ENCODE data around the gene OXT.
"Not testable (repeated sequence)": the region's sequence is repeated elsewhere in the genome, so short reads cannot be mapped to it uniquely, and the experiment has no call there.

OXT gene

DNA sequence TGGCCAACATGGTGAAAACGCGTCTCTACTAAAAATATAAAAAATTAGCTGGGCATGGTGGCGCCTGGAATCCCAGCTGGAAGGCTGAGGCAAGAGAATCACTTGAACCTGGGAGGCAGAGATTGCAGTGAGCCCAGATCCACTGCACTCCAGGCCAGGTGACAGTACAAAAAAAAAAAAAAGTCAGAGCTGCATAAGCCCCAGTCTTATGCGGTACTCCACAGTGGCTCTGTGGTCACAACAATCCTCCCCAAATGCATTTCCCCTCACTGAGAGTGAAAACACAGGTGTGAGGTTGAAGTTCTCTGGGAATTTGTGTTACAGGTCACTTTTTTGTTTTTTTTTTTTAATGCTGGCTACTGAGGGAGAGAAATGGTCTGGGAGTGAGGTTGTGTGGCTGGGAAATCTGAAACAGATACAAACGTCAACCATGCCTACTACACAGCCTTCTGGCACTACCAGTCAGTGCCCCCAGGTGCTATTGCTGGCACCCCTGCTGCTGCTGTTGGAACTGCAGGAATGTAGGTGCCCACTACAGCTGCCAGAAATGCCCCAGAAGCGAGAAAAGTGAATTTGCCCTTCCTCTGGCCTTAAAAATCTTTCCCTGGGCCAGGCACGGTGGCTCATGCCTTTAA, 19.9 kb upstream of the OXT start:
- DNase-seq: no peak

DNA sequence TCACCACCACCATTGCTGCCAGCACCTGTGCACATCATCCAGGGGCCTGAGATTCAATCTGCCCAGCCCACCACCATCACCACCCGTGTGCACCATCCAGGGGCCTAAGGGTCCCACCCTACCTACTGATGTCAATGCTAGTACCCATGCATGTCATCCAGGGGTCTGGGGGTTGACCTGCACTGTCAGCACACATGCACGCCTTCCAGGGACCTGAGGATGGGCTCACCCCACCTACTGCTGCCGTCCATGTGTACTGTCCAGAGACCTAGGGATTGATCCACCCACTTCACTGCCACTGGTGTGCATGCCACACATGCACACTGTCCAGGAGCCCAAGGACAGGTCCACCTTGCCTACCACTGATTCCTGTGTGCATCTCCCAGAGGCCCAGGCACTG, 11.9 kb upstream of the OXT start:
- DNase-seq: no peak

DNA sequence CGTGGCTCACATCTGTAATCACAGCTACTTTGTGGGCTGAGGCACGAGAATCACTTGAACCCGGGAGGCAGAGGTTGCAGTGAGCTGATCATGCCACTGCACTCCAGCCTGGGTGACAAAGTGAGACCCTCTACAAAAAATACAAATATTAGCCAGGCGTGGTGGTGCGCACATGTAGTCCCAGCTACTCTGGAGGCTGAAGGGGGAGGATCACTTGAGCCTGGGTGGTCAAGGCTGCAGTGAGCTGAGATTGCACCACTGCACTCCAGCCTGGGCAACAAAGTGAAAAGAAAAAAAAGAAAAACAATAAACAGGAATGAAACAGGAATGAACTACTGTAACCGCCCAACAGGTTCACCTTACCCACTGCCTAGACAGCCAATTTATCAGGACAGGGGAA, 7.3 kb upstream of the OXT start:
- not testable (repeated sequence) for DNase-seq

DNA sequence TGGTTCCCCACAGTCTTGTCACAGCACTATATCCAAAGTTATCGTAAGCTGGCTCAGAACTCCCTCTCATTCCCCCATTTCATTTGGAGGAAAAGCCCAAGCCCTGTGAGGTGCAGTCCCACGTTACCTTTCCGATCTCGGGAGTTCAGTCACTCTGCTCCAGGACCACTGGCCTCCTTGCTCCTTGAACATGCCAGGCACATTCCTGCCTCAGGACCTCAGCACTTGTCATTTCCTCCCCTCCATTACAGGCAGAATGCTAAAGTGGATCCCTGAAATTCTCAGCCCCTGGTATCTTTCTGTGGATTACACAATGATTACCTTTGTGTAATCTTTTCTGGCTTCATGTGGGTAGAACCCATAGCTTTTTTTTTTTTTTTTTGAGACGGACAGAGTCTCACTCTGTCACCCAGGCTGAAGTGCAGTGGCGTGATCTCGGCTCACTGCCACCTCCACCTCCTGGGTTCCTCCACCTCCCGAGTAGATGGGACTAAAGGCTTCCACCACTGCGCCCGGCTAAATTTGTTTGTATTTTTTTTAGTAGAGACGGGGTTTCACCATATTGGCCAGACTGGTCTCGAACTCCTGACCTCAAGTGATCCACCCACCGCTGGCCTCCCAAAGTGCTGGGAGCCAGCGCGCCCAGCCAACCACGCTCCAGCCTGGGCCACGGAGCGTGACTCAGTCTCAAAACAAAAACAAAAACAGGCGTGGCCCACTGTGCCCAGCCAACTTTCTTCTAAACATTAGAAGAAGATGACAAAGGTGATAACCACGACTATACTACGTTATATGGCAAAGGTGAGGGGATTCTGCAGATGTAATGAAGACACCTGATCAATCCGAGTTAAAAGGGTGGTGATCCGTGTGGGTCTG, 4.0 kb upstream of the OXT start:
- no peak for DNase-seq

DNA sequence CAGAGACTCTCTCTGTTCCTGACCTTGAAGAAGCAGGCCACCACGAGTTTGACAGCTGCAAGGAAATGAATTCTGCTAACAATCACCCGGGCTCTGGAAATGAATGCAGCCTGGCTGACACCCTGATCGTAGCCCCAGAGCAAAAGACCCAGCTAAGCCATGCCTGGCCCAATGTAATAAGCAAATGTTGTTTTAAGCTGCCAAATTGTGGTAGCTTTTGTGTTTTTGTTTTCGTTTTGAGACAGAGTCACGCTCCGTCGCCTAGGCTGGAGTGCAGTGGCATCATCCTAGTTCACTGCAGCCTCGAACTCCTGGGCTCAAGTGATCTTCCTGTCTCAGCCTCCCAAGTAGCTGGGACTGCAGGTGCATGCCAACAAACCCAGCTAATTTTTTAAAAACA, 3.3 kb upstream of the OXT start:
- DNase-seq: no peak

DNA sequence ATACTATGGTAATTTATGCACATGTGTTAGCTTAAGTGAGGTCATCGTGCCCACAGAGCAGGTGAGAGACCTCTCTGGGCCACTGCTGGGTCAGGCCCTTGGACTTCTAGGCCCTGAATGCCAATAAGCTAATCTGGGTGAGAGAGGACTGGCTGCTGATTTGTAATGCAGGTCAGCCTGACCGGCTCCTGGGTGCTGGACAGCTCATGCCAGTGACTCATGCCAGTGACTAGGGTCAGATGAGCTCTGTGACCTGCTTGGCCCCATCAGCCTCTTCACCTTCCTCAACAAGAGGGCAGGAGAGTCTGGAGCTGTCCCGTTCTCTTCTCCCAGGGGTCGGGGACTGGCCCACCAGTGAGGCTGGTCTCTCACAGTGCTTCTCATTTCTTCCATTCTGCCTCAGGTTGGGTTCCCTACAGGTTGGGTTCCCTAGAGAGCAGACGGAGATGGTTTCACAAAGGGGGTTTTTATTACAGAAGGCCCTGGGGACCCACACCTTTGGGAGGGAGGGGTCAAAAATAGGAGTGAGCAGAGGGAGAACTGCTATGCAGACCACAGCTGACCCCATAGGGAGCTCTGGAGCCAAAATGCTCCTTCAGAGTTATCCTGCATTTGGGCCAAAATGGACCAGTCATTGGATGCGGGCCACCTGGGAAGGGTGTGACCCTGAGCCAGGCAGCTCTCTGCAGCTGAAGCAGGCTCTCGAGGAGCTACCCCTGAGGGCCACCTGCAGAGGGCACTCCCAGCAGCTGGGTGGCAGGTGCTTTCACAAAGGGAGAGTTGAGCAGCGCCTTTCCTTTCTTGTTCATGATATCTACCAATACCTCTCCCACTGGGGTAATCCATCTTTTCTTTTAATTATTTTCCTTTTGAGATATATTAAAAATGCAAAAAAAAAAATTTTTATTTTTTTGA, 2.2 kb upstream of the OXT start:
- DNase-seq: no peak

DNA sequence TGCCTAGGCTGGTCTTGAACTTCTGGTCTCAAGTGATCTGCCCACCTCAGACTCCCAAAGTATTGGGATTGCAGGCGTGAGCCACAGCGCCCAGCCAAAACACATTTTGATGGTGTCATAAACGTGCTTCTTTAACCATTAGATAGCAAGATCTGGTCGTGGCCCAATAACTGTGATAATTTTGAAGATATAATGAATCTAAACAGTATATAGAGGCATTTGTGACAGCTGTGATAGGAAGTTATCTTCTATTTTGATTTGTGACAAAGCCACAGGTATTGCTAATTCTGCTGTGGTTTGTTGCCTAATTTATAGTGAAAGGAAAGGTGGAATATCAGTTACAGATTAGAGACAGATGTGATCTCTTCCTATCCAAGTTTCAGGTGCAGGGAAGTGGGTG, 695 bp upstream of the OXT start:
- DNase-seq: no peak

DNA sequence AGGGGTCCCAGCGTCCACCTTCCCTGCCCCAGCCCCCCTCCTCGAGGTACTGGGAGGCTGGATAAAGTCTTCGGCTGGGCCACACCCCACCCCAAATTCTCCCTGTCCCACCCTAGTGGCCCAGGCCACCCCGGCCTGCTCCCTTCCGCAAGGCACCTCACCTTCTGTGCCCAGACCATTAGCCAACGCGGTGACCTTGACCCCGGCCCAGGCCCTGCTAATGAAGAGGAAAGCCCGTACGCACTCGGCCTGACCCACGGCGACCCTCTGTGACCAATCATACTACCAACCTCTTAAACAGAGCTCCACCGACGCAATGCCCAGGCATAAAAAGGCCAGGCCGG, 182 bp upstream of the OXT start:
- DNase-seq: no peak

DNA sequence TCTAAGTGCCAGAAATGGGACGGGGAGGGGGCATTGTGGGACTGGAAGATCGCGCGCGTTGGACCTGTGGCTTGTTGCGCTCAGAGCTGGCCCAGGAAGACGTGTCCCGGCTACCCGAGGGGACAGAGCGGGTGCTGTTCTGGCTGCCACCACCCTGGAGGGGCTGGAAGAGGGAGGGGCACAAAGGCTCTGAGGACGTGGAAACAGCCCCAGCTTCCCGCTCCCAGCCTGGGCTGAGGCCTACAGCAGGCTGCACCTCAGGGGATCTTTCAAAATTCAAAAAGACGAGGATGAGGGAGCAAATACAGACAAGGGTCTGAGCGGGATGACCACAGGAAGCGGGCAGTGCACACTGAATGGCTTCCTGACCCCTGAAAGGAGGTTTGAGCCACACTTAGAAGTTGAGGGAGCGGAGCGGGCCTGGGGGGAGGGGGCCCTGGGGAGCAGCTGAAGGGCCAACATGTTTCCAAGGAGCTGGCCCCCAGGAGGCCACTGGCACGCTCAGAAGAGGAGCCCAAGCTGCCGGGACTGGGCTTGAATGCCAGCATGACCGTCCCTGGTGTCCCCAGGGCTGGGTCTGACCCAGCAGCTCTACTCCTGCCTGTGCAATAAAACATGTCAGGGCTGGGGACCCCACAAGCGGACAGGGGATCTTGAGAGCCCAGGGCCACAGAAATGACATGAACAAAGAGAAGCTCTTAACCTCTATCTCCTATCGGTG, 1.3 kb downstream of the OXT start:
- no peak for DNase-seq

DNA sequence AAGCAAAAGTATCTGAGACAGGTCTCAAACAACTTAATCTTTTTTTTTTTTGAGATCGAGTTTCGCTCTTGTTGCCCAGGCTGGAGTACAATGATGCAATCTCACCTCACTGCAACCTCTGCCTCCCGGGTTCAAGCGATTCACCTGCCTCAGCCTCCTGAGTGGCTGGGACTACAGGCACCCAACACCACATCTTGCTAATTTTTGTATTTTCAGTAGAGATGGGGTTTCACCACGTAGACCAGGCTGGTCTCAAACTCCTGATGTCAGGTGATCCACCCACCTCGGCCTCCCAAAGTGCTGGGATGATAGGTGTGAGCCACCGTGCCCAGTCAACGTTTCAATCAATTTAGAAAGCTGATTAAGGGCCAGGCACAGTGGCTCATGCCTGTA, 1.8 kb downstream of the OXT start:
- not testable (repeated sequence) for DNase-seq

DNA sequence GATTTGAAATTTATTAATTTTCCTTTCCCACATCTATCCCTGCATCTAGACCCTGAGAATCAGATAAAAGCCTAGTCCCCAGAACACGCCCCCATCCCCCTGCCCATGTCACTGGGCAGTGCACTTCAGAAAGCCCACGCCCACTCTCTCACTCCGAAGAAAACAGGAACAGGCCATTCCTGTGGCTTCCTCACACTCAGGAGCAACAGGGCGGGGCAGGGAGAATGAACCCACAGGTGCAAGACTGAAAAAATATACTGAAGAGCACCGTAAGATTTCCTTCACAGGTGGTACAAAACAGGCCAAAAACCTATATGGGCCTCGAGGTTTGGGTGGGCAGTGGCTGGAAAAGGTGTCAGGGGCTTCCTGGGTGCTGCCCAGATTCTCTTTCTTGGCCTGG, 3.4 kb downstream of the OXT start:
- no peak for DNase-seq

DNA sequence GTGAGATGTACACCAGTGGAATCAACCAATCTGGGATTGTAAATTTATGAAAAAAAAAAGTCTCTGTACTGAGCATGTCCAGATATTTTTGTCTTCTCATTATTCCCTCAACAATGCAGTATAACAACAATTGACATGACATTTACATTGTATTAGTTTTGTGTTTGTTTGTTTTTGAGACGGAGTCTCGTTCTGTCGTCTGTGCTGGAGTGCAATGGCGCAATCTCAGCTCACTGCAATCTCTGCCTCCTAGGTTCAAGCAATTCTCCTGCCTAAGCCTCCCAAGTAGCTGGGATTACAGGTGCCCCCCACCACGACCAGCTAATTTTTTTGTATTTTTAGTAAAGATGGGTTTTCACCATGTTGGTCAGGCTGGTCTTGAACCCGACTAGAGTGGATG, 3.9 kb downstream of the OXT start:
- DNase-seq: not testable (repeated sequence)

DNA sequence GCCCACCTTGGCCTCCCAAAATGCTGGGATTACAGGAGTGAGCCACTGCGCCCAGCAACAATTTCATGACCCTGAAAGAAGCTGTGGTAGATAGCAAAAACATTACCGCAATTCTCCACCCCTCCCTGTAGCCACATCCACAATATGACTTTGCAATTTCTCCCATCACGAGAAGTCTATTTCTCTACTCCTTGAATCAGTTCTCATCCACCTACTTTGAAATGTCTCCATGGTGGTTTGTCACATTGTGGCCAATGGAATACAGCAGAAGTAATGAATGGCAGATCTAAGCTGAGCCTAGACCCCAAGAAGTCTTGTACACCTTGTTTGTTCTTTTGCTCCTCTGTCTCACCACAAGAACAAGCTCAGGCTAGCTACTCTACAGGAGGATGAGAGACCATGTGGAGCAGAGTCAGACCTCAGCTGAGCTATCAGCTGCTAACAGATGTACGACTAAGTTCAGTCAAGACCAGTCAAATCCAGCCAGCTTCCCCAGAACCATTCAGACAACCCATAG, 6.3 kb downstream of the OXT start:
- no peak for DNase-seq

DNA sequence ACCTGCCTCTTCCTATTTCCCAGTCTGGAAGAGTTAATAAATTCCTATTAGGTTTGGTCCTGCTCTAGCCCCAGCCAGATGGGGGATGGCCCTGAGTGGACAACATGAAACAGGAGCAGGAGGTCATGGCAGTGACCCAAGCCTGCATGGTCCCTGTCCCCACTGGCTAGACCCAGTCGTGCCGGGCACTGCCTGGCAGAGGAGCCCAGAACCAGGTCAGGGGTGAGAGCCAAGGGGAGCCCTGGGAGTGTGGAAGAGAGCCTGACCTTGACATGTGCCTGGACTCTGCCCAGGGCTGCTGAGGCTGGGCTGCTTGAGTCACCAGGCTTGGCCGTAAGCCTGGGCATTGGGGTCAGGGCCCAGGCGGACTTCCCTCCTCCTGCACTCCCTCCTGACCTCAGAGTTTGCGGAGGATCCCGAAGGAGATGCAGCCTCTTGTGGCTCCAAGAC, 9.5 kb downstream of the OXT start:
- no peak for DNase-seq

DNA sequence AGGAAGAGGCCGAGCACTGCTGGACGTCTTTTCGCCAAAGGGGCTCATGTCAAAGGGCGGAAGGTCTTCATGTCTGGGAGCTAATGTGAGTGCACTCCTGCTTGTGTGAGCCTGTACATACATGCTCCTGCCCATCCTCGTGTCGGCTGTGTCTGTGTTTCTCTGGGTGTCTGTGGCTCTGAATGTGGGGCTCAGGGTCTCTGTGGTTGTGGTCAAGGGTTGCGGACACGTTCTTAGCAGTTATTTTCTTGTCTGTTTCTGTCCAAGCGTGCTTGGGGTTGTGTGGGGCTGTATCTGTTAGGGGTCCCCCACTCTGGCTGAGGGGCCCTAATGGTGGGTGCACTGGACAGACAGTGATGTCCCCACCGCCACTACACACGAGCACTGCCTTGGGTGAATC, 10.2 kb downstream of the OXT start:
- DNase-seq: no peak

DNA sequence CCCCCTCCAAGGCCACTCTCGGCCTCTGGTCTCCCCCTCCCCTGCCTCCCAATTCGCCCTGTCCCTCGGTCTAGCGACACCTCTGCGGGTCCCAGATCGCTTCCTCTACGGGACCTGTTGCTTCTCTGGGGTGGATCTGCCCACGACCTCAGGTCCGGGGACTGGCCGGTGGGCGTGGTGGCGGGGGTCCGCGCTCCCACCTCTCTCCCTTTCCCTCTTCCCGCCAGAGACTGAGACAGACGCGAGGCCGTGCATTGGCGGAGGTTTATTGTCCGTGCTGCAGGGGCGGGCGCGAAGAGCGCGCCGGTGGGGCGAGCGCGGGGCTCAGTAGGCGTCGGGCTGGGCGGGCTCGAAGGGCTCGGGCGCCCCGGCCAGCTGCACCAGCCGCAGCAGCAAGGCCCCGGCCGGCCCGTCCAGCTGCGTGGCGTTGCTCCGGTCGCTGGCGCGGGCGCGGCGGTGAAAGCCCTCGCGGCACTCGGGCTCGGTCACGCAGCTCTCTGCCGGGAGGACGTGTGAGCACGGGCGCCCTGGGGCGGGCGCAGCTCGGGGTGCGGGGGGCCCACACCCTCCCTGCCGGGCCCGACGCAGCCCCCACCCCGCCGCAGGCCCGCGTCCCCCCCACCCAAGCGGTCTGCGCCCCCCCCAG, 11.0 kb downstream of the OXT start:
- DNase-seq: no peak

DNA sequence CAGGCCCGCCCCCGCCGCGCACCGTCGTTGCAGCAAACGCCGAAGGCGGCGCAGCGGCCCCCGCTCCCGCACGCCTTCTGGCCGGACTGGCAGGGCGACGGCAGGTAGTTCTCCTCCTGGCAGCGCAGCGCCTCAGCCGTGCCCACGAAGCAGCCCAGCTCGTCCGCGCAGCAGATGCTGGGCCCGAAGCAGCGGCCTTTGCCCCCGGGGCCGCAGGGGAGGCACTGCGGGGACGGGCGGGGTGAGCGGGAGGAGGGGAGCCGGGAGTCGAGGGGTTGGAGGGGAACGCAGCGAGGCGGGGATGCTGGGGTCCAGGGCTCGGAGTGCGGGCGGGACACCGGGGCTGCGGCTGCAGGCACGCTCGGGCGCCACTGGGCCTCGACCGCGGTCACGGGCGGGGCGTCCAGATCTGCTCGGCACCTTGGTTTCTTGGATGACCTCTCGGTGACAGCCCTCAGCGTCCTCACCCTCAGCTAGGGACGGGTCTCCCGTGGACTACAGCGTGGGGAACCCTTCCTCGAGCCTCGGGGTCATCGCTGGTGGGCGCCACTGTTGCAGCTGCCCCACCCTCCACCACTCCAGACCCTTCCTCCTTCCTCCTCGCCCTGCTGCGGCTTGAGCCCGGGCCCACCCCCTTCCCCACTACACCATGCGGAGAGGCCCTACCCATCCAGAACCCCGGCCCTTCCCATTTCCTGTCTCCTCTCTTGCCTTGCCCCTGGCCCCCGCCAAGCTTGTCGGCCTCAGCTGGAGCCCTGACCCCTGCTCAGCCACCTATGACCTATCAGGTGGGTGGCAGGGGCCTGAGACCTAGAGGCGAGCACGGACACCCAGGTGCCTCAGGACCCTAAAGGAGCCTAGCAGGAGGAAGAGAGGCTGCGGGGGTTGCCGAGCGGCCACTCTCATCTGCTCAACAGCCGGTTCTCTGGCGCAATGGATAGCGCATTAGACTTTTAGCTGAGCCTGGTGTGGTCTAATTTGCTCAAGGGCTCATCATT, 11.8 kb downstream of the OXT start:
- DNase-seq: no peak

DNA sequence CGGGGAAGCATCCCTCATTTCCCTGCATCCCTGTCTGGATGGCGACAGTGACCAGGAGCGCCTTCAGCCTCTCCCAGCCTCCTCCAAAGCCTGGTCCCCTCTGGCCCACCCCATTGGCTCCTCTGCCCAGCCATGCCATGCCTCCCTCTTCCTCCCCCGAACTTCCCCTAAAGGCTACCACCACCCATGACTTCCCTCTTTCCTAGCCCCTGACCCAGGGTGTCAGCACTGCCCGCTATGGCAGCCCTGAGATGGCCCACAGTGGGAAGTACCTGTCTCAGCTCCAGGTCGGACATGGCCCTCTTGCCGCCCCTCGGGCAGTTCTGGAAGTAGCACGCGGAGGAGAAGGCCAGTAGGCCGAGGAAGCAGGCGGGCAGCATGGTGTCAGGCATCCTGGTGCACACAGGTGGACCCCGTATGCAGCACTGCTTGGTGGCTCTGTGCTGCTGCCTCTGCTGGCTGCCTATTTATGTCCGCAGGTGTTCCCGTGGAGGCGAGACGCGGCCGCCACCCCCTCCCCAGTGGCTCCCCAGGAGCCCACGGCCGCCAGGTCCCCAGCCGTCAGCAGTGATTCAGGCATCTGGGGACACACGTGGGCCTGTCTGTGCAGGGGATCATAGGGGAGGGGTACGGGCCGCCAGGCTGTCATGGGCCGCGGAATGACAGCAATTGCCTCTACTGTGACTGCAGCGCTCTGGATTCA, 13.0 kb downstream of the OXT start, which contains the start of gene AVP:
Gene AVP, minus strand, starts transcription at position 442 of the 703 bp plus-strand sequence. Its CDS starts 50 bp downstream, at position 392.
- DNase-seq: no peak

DNA sequence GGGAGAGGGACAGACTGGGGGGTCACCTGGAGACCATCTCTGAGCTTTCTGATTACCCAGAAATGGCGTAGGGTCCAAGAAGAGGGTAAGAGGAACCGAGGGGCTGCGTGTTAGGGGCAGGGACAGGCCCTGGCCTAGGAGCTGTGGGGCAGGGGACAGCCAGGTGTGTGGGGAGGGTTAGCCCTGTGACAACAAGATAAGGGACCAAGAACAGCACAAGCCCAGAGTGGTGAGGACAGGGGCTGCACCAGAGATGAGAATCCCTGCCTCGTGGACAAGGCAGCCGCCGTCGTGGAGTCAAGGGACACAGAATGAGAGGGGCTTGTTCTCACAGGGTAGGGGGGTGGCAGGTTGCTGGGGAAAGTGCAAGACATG, 13.6 kb downstream of the OXT start:
- no peak for DNase-seq

DNA sequence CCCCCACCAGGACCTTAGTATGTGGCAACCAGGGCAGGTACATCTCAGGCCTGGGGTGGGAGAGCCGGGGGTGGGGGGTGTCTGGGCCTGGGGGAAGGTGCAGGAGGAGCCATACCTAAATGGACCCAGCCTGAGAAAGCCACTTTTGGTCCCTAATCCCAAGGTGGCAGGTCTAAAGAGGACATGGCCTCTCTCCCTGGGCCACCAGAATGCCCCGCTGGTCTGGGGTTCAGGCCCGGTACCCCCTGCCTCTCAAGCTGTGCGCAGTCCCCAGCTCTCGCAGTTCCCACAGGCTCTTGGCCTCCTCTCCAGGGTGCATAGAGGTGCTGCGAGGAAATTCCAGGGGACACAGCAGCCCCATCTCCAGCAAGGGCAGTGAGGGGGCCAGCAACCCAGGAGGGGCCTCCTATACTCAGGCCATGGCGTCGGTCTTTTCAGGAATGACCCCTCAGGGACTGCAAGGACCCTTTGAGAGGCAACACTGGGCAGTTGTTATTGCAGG, 14.2 kb downstream of the OXT start:
- no peak for DNase-seq
